Thyroid gland (tissue), 4 donors: ENCODE measurements around the gene CACNA2D3.

Experiments
- CTCF ChIP-seq, 6 experiments: fragments of 200-600 bp in 3 of 6; fragments of 450-650 bp in 3 of 6; sonication (generic) in 3 of 6; IDR thresholded peaks; one replicate each; pipeline ENCODE4 v1.5.1; 2016 to 2019; ENCODE audit warnings: antibody characterized with exemption in 6 of 6, mild to moderate bottlenecking in 2 of 6, inconsistent platforms in 1 of 6, moderate library complexity in 1 of 6
- POLR2A ChIP-seq, 2 donors: fragments of 450-650 bp; IDR thresholded peaks; one replicate each; pipeline ENCODE4 v1.6.1; 2017; ENCODE audit warnings: antibody characterized with exemption in 2 of 2, mild to moderate bottlenecking in 2 of 2, moderate library complexity in 1 of 2

GRCh38 chr3:54733106-54734006, 611.0 kb downstream of the CACNA2D3 start:
- TF ChIP-seq CTCF (IDR thresholded peaks at IDR 0.05) (no peak), POLR2A (IDR thresholded peaks at IDR 0.05) (no peak)
